SIG-M5 treated with dmso at 0.1 percent for 504 hours (cell line): Measurements from ENCODE around the gene DISP3.

Source experiments
- DNase-seq: peaks from one replicate; lab custom pipeline; 2025; ENCODE audit not compliant: unreplicated experiment; lab: John Stamatoyannopoulos, UW

DISP3 gene

DNA sequence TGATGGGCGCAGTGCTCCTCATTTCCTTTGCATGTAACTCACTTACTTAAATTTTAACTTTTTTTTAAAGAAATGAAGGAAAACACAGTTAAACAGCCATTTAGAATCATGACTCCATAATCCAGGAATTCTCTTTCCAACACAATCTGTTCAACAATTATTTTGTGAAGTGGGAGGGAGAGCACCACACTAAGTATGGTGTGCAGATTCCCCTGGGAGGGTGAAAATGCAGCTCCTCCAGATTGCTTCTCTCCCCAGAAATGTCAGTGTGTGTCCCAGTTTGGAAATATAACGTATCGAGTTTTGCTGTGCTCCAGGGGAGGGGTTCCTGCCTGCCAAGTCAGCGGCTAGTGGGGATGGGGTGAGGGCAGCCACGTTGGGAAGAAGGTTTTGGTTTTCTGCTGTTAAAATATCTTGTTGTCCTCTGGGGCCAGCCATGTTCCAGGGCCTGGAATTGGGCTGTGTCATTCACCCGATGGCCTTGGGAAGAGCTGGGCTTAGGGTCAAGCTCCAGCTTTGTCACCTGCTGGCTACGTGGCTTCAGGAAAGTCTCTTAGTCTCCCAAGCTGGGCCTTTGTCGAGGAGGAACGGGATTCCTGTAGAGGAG is 17.3 kb upstream of the DISP3 start:
- DNase-seq, result no peak

DNA sequence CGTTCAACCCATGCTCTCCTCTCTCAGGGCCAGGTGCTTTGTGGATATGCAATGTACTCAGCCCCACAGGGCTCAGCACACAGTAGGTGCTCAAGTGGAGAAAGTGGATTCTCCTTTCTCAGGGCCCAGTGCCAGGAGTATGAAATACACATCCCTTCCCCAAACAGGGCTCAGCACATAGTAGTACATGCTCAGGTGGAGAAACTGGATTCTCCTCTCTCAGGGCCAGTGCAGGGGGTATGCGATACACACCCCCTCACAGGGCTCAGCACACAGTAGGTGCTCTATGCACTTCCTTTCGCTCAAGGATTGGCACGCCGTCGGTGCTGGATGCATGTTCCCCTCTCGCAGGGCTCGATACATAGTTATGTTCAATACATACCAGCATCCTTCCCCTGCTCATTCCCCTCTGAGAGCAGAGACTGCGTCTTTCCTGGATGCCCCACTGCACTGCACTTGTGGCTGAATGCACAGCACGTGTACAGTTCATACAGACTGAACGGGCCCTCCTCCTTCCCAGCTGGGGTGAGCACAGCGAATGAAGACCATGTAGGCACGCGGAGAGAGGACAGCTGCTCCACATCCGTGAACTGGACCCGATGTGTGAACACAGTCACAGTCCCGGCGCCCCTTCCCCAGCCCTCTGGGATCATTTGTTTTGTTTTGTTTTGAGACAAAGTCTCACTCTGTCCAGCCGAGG is 16.6 kb upstream of the DISP3 start:
- DNase-seq, result no peak

DNA sequence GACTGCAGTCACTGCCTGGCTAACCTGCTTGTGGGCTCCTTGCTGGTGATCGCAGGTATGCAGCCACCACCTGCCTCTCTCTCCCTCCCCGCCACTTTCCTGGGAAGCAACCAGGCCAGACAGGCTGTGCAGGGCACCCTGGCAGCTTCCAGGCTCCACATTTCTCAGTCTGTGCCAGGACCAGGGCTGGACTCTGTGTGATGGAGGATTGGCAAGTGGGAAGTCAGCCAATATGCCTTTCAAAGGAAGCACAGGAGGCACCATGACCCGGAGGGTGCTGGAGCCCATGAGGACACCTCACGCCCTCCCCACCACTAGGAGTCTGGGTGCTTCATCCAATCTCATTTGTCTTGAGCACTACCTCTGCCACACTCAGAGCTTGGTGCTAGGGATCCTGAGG is 15.8 kb upstream of the DISP3 start:
- no peak for DNase-seq

DNA sequence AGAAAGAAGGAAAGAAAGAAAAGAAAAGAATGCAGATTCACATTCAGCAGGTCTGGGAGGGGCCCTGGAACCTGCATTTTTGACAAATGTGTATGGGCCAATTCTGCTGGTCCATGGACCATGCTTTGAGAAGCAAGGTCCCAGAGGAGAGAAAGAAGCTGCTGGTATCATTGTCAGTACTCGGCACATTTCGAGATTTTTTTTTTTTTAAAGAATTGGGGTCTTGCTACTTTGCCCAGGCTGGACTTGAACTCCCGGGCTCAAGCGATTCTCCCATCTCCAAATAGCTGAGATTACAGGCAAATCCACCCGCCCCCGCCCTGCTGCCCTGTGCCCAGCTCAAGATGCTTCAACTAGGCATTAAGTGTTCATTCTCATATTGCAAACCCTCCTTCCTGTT is 13.6 kb upstream of the DISP3 start:
- no peak for DNase-seq

DNA sequence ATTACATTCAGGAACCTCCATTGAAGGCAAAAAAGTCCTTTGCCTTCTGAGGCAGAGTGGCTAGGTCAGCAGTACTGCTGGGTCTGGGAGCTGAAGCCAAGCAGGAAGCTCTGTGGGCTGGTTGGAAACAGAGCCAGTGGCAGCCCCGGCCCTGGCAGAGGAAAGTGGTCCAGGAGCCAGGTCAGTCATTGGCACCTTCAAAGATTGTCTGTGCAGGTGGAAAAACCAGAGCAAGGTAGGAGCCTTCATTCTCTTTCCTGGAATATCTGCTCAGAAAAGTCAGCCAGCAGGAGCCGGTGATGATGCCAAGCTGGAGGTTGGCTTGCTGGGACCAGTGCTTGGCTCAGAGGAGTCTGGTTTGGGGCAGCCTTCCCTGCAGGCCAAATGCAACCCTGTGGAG is 12.5 kb upstream of the DISP3 start:
- no peak for DNase-seq

DNA sequence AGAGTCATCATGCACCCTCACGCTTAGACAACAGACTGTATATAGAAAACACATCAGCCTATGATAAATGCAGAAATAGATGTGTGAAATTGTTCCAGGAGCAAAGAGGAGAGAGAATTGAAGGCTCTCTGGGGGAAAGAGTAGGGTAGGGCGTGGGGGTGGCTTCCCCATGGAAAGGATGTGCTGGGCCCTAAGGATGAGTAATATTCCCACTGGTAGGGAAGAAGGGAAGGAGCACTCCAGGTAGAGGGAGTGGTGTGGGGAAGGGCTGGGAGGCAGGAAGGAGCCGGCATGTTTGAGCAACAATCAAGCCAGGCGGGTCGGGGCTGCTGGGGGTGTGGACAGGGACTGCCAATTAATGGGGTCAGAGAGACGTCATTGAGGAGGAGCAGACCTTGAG is 10.1 kb upstream of the DISP3 start:
- no peak for DNase-seq

DNA sequence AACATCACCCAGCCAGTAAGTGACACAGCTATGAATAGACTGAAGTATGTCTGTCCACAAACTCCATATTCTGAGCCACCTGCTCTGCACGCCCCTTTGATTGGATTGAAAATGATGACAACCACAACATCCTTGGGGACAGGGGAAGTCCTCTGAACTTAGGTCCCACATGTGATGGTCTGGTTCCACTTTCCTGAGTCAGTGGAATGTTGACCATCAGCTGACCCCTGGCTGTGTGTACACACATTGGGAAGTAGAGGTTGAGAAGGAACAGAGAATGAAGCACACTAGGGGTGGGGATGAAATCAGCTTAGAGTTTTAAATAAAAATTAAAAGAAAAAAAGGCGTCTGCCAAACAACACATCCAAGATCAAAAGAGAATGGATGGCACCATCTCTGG is 8.0 kb upstream of the DISP3 start:
- DNase-seq, result no peak

DNA sequence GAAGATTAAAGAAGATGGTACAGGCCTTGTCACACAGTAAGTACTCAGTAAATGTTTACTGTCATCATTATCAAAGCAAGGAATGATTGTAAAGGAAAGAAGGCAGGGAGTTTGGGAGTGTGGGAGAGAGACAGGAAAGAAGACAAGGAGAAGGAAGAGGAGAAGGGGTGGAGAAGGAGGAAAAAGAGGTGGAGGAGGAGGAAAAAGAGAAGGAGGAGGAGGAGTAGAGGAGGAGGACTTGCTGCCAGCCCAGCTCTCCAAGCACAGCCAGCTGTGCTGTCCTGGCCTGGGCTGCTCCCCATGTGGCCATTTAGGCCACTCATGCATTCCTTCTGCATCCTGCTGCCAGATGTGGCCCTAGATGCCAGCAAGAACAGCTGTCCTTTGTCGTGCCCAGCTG is 7.5 kb upstream of the DISP3 start:
- DNase-seq, result no peak

DNA sequence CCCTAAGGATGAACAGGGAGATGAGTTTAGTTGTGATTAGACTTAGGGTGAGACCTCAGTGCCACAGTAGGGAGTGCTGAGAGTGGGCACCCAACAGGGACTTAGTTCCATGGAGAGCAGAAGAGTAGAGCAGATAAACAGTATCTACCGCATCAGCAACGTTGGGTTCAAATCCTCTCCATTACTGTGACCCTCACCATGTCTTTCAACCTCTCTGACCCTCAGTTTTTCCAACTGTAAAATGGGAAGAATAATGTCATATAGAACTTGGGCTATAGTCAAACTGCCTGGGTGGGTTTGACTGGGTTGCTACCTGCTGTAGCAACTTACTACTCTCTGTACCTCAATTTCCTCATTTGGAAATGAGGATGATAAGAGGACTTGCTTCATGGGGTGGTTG is 6.7 kb upstream of the DISP3 start:
- DNase-seq, result no peak

DNA sequence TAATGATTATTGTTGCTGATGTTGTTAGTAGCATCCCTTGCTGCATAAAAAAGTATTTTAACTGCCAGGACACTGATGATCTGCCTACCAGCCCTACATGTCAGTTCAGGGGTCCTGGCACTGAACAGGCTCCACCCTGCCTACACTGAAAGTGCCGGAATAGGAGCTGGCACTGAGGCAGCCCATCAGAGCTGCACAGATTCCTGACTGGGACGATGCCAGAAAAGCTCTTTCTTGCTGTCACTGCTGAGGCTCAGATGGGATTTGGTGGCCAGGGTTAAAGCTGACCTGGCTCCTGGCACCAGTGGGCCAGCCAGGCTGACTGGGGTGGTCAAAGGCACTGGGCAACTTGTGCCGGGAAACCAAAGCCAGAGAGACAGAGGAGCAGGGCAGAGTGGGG is 6.2 kb upstream of the DISP3 start:
- DNase-seq, result no peak

DNA sequence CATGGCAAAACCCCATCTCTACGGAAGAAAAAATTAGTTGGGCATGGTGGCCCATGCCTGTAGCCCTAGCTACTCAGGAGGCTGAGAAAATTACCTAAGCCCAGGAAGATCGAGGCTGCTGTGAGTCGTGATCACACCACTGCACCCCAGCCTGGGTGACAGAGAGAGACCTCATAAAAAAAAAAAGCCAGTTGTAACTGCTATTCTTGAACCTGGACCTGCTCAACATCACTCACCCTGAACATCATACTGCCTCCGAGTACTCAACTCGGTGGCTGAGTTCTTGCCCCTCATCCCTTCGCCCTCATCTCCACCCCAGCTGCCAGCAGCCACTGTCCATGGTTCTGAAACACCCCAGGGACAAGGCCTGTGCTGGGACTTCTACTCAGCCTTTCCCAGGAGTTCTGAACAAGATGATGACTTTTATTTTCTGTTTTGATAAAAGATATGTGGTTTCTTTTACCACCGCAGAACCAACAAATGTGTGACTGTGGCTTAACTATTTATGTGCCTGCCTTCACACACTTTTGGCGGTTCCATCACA is 5.4 kb upstream of the DISP3 start:
- DNase-seq, result no peak

DNA sequence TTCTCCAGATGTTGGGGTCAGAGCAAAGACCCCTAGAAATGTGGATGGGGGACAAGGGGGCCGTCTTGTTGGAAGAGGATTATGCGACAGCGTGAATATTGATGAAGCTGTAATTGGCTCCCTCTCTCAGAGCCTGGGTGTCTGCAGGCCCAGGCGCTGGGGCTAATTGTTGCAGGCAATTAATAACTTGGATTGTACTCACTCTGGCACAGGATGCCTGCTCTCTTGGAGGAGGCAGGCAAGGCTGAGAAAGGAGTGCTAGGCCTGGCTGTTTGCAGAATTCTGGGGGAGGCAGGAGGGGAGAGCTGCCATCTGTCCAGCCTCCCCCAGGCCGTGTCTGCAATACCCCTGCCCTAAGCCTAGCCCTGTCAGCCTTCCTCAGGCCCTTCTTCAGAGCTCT is 4.1 kb upstream of the DISP3 start:
- DNase-seq, result no peak

DNA sequence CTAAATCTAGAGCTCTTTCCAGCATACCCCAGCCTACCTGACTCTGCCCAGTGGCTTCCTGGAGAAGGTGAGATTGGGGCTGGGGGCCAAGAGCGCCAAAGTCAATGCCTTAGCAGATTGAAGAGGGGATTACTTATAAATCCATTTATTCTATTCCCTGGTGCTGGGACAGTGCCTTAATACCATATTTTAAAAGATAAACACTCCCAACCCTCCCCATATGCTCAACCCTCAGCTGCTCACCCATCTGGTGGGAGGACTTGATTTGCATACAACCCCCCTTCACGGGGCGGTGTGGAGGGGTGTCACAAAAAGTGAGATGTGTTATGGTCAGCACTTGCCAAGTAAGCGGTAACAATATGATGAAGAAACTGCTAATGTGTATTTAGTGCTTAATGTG is 3.2 kb upstream of the DISP3 start:
- DNase-seq, result no peak

DNA sequence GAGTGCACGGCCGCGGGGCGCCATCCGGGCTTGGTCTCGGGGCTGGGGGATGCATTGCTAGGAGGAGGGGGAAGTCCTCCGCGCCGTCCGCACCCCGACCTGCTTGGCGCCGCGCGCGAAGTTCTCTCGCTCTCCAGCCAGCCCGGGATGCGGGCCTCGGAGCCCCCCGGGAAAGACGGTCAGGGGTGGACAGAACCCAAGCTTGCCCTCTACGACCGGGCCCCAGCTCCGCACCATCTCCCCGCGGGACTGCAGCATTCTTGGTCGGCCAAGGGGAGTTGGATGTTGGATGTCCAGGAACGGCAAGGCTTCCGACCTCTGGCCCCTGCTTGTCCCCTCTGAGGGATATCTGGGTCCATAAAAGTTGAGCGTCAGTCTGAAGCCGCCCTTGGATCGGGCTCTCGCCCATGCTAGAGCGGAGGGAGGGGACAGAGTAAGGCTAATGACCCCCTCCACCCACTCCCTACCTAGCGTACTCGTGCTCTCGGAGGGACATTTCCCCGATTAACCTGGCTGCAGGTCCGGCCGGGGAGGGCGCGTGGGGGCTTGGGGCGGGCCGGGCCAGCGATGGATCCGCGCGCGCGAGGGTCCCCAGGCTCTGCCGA is 522 bp downstream of the DISP3 start:
- no peak for DNase-seq

DNA sequence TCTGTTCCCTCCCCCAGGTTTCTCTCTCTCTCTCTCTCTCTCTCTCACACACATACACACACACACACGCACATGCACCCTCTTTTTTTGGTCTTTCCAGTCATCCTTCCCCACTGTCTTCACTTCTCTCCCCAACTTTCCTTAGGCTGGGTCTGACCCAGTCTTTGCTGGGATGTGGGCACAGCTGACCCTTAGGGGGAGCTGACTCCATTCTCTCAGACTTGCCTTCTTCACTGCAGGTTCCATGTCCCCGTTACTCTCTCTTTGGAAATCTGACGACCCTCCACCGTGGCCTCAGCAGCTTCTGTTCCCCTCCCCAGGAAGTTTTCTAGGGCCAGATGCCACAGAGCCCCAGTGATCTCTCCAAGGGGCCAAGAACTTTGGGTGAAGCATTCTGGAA is 2.1 kb downstream of the DISP3 start:
- DNase-seq, result no peak

DNA sequence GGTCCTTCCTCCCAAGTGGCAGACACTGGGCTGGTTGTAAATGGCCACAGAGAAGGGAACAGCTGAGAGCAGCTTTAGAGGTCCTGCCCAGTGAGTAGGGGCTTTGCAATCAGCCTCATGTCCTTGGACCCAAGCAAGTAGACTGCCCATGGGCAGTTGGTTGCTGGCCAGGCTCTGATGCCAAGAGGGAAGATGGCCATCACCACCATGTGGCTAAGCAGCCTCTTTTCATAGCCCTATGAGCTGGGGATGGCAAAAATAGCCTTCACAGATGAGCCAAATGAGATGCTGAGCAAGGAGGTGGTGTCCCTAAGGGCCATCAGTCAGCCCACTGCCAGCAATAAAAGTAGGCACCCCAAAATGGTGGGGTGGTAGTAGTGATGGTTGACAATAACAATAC is 3.2 kb downstream of the DISP3 start:
- no peak for DNase-seq

DNA sequence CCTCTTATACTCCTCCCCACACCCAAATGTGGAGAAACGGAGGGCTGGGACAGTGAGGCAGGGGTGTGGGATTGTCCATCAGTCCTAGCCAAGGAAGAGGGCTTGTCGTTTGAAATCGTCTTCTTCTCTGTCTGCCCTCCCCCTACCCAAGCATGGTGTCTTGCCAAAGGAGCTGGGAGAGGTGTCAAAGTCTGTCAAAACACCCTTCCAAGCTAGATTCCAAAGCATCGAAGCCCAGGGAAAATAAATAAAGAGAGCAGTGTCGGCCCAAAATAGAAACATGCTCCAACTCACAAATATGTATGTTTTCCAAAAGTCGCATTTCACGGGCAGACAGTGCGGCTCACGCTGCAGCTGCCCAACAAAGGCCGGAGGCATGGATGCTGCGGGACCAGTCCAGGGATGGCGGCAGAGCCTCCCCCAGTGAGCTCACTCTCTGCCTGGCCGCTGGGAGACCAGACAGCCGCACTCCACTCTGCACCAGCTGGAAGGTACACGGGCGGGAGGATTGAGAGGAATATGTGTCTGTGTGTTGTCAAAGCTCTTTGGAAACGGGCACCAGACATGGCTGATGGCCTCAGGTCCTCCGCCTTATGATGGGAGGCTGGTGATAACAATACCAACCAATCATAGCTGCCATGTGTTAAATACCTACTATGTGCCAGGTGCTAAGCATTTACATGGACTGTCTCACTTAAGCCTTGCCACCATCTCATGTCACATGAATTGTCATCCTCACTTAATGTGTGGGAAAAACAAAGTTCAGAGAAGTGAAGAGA is 3.9 kb downstream of the DISP3 start:
- no peak for DNase-seq

DNA sequence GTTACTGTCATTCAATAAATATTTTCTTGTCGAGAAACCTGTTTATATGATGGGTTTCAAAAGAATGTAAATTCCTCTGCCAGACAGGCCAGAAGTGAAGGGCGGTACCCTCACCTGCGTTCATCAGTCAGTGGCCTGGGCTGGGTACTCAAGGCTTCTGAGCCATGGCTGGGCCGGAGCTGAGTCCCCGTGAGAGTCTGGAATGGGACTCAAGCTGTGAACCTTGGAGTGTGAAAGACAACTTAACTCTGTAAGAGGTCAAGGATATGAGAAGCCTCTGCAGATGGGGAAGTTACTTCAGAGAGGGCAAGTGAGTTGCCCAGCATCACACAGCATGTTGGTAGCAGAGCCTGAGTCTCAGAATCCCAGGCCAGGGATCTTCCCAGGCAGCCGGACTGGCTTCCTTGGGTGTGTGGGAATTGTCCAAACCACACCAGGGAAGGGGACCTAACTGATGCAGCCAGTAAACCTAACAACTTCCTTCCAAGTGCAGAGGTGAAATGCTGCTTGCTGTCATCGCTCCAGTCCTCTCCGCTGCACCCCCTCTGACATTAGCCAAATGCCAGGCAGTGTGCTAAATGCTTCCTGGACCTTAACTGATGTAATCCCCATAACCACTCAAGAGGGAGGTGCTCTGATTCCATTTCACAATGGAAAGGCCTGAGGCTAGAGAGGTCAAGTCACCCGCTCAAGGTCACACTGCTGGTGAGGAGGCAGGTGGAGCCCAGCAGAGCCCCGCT is 4.8 kb downstream of the DISP3 start:
- no peak for DNase-seq

DNA sequence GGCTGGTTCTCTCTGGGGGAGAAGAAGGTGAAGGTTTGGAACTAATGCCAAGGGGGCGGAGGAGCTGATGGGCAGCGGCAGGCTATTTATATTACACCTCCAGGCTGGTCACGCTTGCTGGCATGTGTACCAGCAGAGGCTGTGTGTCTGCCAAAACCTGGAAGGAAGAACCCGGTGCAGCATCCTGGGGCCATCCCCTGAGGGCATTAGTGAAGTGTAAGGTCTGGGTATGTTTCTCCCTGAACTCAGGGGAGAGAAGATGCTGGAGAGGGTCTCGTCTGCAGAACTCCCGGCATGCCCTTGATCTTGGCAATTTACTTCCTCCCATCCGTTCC is 5.3 kb downstream of the DISP3 start:
- no peak for DNase-seq

DNA sequence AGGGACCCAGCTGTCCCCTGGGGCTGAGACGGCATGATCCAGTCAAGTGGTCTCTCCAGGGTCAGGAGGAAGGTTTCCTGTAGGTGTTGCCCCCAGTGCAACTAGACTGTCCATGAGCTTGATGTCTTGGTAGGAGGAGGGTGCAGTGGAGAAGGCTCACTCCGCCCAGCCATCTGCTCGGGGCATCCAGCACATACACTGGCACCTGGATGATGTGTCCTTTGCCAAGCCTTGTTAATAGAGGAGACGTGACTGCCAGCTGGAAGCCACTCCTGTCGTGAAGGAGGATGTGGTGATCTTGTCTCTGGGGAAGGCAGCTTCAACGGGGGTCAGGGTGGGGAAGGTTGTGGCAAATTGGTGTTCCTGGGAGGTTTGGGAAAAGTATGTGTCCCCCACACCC is 6.2 kb downstream of the DISP3 start:
- DNase-seq, result no peak
